Measurements from ENCODE around the gene NHP2.
"Not testable (repeated sequence)": the region's sequence is repeated elsewhere in the genome, so short reads cannot be mapped to it uniquely, and the experiment has no call there.

Gene NHP2

DNA sequence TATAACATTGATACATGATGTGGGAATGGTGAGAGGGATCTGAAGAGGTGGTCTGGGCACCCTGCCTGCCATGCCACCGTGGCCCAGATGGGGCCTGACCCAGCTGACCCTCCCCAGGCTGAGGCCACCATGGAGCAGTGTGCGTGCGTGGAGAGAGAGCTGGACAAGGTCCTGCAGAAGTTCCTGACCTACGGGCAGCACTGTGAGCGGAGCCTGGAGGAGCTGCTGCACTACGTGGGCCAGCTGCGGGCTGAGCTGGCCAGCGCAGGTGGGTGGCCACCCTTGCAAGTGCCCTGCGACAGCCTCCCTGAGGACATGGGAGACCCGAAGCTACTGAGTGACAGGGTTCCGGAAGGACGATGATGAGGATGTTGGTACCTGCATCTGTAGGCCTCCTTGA is 15.7 kb downstream of the NHP2 start:
- DNase-seq (ENCODE audit: low read depth, low spot score): no peak
- in situ Hi-C loops (cut with HindIII; ENCODE audit: low sequenced_read_pairs): no loop called here
- H3K4me3 ChIP-seq (ENCODE audit: low read depth, low read length): no peak overlapping the region
- TF ChIP-seq, protein P1, sequence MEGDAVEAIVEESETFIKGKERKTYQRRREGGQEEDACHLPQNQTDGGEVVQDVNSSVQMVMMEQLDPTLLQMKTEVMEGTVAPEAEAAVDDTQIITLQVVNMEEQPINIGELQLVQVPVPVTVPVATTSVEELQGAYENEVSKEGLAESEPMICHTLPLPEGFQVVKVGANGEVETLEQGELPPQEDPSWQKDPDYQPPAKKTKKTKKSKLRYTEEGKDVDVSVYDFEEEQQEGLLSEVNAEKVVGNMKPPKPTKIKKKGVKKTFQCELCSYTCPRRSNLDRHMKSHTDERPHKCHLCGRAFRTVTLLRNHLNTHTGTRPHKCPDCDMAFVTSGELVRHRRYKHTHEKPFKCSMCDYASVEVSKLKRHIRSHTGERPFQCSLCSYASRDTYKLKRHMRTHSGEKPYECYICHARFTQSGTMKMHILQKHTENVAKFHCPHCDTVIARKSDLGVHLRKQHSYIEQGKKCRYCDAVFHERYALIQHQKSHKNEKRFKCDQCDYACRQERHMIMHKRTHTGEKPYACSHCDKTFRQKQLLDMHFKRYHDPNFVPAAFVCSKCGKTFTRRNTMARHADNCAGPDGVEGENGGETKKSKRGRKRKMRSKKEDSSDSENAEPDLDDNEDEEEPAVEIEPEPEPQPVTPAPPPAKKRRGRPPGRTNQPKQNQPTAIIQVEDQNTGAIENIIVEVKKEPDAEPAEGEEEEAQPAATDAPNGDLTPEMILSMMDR (IDR thresholded peaks at IDR 0.05; ENCODE audit: low read depth, low read length): no peak

DNA sequence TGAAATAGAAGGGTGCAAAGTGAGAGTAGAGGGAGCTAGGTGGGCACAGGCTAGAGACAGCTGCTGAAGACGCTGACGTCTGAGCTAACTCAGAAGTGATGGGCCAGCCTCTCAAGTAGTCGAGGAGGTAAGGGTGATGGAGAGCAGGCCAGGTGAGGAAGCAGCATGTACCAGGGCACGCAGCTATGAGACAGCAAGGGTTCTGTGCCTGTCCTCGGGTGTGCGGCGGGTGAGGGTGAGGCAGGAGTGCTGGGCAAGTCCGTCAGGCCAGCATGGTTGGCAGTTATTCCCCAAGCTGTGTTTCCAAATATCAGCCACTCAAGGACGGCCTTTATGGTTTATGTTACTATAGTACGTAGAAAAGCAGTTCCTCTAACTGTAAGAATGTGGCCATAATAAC is 16.7 kb downstream of the NHP2 start:
- DNase-seq (ENCODE audit: low read depth, low spot score): no peak
- in situ Hi-C loops (cut with HindIII; ENCODE audit: low sequenced_read_pairs): no loop called here
- TF ChIP-seq, protein P1 (IDR thresholded peaks at IDR 0.05; ENCODE audit: low read depth, low read length): no peak
- no peak overlapping the region for H3K4me3 ChIP-seq (ENCODE audit: low read depth, low read length)

DNA sequence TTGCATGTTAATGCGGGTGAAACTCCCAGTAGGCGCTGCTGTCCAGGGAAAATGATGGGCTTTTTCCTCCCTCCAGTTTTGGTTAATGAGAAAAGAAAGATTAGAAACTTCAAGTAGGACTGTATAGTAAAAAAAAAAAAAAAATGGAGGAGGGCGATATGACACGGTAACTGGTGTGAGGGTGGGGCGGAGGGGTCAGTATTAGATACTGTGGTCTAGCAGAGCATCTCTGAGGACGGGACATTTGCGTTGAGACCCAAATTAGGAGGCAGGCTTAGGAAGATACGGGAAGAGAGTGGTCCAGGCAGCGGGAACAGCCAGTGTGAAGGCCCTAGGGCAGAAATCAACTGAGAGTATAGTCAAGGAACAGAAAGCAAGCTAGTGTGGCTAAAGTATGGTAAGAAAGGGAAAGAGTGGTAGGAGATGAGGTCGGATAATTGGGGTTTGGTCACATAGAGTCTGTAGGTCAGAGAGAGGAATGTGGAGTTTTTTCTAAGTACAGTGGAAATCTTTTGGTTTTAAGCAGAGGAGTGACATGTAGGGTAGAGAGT is 22.2 kb downstream of the NHP2 start:
- in situ Hi-C loops (cut with HindIII; ENCODE audit: low sequenced_read_pairs): no loop called here
- H3K4me3 ChIP-seq (ENCODE audit: low read depth, low read length): peak overlapping the region; percentile 81
- TF ChIP-seq, protein P1 (IDR thresholded peaks at IDR 0.05; ENCODE audit: low read depth, low read length): no peak
- DNase-seq (ENCODE audit: low read depth, low spot score): no peak

DNA sequence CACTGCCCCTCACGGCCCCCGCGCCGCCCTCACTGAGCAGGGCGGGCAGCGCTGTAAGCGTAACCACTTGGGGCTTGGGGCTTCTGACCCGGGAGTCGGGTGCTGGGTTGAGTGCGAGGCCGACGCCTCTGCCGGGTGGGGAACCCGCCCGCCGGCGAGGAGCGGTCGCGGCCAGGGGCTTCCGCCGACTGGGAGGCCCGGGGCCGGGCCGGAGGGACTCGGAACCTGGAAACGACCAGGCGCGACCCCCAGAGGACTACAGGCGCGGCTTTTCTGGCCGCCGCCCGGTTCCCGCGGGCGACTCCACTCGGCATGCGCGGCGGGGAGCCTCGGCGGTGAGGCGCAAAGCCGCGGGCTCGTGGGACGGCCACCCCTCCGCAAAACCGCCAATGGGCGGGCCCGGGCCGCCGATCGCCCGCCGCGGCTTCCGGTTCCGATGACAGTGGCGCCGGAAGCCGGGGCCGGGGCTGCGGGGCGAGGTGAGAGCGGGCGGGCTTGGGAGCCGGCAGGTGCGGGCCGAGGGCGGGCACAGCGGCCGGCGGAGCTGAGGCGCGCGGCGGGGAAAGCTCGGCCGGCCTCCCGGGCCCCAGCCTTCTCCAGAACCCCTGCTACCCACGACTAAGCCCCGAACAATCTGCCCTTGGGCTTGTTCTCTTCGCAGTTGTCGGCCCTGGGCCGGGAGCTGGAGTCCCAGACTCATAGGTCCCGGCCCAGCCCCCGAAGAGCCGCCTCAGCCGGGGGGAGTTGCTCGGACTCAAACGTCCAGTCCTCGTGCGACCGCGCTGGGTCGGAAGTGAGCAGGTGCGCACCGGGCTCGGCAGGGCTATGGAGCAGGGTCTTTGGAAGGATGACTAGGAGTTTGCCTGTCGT is 22.9 kb downstream of the NHP2 start, which contains the start of gene RMND5B:
RMND5B (plus strand) TSS at position 439 of the 870 bp plus-strand sequence. CDS start 7,106 bp downstream, outside the sequence.
- peak; percentile 75 for DNase-seq (ENCODE audit: low read depth, low spot score)
- in situ Hi-C loops (cut with HindIII; ENCODE audit: low sequenced_read_pairs): no loop called here
- peak within 1 kb of the TSS; percentile 81 for H3K4me3 ChIP-seq (ENCODE audit: low read depth, low read length)
- TF ChIP-seq, protein P1 (IDR thresholded peaks at IDR 0.05; ENCODE audit: low read depth, low read length): no peak

DNA sequence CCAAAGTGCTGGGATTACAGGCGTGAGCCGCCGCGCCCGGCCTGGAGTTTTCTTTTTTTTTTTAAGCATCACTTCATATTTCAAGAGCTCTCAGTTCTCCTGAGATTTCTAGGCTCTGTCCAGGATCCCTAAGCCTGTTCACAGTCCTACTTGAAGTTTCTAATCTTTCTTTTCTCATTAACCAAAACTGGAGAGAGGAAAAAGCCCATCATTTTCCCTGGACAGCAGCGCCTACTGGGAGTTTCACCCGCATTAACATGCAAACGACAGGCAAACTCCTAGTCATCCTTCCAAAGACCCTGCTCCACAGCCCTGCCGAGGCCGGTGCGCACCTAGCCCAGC is 23.5 kb downstream of the NHP2 start:
- in situ Hi-C loops (cut with HindIII; ENCODE audit: low sequenced_read_pairs); DNase-seq (ENCODE audit: low read depth, low spot score): not testable (repeated sequence)
- peak overlapping the region; percentile 81 for H3K4me3 ChIP-seq (ENCODE audit: low read depth, low read length)

DNA sequence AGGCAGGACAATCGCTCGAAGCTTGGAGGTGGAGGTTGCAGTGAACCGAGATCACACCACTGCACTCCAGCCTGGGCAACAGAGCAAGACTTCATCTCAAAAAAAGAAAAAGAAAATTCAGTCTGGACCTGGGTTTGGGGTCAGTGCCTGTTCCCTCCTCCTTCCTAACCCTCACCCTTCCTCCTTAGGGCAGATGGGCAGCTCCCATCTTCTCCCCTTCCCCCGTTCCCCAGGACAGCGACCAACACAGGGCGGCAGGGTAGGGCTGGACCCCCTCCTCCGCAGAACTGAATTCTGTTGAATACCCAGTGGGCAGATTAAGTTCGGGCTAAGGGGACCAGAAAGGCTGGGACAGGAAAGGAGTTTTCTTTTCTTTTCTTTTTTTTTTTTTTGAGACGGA is 24.4 kb downstream of the NHP2 start:
- in situ Hi-C loops (cut with HindIII; ENCODE audit: low sequenced_read_pairs): no loop called here
- TF ChIP-seq, protein P1 (IDR thresholded peaks at IDR 0.05; ENCODE audit: low read depth, low read length): no peak
- H3K4me3 ChIP-seq (ENCODE audit: low read depth, low read length): no peak overlapping the region
- no peak for DNase-seq (ENCODE audit: low read depth, low spot score)

DNA sequence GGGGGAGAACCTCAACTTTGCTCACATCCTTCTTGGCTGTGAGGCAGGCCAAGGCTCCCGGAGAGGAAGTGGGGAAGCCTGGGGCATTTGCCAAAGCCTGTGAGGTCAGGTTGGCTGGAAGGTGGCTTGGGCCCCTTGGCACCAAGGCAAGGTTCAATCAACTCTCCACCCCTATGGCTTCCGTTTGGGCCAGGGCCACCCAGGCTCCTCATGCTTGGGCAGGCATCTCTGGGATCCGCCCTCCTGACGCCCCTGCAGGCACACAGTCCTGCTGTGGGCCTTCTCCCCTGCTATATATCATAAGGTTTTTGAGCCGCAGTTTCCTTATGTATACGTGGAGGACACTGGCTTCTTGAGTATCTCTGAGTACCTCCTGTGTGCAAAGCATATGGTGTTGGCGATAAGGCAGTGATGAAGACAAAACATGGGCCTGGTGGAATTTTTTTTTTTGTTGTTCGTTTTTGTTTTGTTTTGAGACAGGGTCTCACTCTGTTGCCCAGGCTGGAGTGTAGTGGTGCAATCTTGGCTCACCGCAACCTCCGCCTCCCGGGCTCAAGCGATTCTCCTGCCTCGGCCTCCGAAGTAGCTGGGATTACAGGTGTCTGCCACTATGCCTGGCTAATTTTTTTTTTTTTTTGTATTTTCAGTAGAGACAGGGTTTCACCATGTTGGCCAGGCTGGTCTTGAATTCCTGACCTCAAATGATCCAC is 26.2 kb downstream of the NHP2 start:
- in situ Hi-C loops (cut with HindIII; ENCODE audit: low sequenced_read_pairs): not testable (repeated sequence)

More for the DNA sequence above, 26.2 kb downstream of the NHP2 start:
- not testable (repeated sequence) for H3K4me3 ChIP-seq (ENCODE audit: low read depth, low read length); DNase-seq (ENCODE audit: low read depth, low spot score)

All from astrocyte of the spinal cord (primary cell).